NCI-H2029 treated with DMSO at 0.1 percent for 48 hours (cell line): ENCODE results near the gene OLIG1.

Experiments
- DNase-seq: peaks from one replicate; lab custom pipeline; 2025; lab: John Stamatoyannopoulos, UW

OLIG1 gene

DNA sequence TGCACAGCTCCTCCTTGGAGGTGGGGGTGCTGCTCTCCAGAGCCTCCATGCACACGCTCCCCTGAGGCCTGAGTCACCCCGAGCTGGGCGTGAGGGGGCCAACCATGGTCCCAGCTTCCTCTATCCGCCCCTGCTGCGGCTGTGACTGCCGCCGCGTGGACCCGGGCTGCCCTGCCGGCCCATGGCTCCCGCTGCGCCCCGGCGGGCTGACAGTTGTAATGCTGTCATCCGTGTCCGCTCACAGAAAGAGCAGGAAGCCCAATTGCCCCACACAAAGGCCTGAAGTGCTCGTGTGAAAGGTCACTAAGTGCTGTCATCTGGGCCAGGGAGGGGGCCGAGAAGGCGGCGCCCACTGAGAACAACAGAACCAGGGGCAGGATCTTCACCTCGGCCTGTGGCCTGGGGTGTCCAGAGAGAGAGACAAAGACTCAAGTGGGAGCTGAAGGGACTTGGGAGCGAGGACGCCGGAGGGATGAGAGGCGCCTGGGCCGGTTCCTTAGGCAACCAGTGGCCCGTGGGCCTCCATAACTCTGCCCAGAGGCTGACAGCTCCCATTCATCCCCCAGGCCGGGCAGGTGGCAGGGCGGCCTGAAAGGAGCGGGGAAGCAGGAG, 31.5 kb downstream of the OLIG1 start:
- no peak for DNase-seq

DNA sequence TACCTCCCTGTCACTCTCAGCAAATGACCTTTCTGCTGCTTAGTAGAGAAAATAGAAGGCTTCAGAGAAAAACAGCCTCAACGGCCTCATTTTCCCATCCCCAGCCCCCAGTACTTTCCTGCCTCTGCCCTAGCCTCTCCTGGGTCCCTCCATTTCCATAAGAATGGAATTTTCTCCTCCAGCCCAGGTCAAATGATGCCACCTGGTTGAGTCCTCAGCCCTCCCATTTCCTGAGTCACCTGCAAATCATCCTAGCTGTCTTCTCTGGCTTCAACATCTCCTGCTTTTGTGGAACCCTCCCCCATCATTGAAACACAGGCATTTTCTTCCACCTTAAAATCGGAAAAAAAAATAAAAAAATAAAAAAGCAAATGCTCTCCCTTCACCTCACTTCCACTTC, 35.1 kb downstream of the OLIG1 start:
- DNase-seq: no peak

DNA sequence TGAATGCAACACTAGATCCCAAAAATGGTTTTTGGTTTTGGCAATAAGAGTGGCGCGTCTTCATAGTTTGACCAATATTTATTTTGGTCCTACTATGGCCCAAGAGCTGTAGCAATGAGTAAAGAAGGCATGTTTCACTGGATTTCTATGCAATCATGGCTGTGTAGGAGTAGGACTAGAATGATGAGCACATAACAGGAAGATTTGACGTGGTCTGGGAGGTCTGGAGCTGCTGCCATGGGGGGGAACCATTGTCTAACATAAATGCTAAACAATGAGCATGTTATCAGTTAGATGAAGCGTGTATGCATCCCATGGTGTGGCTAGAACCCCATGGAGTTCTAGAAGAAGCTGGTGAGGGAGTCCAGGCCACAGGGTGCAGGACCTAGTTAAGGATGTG, 38.3 kb downstream of the OLIG1 start:
- DNase-seq: no peak

DNA sequence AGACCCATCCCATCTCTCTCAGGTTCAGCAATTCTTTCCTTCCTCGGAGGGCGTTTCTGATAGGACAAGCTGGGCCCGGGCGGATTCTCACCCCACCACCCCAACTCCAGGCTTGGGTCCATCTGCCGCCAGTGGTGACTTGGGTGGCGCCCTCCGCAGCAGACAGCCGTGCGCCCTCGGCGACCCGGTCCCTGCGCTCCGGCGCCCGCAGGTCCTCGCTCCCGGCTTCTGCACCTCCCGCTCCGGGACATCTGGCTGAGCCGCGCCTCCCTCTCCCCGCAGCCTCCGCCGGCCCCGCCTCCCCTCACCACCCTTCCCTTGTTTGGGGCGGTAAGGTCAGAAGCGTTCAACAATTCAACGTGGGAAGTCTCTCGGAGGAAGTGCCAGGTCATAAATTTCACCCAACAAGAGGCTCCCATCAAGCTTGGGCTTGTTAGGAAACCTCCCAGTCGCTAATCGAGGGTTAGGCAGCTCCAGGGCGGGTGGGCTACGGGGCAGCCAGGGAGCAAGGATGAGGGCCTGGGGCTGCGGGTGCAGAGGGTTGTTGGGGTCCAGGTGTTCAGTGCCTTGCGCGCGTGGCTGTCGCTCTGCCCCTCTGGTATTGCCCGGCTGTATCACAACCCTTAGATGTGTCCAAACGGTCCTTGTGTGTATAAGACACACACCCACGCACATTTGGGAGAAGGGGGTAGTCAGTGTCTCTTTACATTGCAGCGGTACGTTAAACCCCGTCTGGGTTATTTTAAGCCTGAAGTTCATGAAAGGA, 39.8 kb downstream of the OLIG1 start:
- DNase-seq: no peak

DNA sequence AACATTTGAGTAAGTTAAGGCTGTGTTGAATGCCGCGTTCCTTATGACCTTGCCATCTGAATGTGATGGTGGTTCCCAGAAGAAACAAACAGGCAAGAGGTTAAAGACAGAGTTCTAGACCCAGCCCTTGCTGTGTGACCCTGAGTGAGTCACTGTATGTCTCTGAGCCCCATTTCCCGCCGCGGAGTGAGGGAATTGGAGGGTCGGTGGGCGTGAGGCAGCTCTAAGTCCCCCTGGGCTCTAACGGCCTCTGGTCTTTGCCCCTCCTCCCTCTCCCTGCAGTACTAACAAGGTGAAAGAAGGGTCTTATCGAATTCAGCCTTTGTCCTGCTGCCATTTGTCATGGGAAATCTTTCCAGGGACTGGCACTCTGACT, 40.4 kb downstream of the OLIG1 start:
- no peak for DNase-seq

DNA sequence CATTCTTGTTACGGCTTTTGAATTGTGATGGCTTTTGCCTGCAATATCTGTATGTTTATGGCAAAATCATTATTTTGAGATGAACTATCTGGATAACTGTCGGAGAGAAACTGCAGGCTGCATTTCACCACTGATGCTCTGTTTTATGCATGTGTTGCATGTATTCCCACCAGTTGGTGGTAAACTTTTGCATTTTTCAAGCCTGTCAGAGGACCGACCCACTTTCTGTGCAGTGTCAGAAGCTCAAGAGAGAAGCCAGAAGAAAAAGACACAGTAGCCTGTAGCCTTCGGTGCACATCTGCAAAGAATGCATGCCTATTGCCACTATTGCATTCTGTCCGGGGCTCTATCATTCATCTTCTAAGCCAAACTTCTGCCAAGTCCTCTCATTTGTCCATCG, 41.6 kb downstream of the OLIG1 start:
- no peak for DNase-seq

DNA sequence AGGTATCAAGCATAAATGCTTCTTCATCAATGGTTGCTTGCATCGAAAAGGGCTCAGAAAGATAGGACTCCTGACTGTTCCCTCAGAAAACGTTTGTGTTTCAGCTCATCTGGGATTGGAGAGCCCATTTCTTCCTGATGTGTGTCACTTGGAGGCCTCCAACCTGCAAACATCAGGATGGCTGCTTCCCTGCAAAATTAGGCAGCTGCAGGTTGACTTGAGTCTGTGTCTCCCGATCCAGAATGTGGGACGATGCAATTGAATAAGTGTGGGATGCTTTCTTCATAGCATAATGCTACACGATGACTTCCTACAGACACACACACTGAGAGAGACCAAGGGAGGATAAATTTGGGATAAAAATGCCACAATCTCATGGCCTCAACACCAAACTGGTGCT, 42.2 kb downstream of the OLIG1 start:
- DNase-seq: no peak

DNA sequence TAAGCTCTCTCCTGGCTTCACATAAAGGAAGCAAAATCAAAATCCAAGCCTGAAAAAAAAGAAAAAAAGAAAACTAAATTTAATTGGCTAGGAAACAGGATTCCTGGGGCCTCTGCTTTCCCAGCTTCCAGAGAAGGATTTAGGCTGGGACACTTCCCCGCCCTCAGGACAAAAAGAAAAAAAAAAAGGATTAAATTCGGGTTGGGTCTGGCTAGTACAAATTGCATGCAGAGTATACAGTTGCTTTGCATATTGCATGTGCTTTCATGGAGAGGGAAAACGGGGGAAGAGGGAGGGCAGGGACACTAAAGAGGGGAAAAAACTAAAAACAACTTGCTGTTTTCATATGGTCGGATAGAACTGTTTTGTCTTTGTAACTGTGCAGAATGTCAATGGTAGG, 42.7 kb downstream of the OLIG1 start:
- no peak for DNase-seq

DNA sequence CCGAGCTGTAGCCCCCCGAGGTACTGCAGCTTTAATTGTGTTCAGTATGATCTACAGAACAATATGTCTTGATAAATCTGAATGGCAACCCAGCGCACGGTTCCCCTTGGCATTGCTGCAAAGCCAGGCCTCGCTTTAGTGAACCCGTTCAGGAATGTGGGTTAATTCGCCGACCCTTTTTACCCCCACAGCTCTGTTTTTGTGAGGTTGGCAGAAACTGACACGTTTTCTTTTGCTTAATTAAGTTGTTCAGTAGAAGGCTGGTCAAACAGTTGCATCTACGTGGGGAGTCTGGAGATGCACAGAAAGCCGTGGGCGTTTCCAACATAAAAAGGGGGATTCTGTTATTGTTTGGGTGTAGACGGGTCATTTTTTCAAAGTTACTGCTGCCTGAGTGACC, 43.2 kb downstream of the OLIG1 start:
- DNase-seq: no peak

DNA sequence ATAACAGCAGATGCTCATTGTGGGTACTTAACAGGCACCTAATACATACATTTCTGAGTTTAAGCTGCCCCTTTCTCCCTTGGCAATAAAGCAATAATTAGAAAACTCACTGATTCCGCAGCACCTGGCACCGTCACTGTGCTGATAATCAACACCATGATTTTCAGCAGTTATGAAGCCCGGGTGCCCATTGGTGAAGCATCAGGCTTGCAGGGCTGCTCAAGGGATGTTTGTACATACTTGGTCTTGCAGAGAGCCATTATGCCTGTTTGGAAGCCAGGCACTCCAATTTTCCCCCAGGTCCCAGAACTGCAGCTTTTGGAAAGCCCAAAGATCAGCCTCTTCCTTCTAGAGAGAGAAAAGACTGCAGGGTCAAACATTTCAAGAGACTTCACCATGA, 44.3 kb downstream of the OLIG1 start:
- no peak for DNase-seq

DNA sequence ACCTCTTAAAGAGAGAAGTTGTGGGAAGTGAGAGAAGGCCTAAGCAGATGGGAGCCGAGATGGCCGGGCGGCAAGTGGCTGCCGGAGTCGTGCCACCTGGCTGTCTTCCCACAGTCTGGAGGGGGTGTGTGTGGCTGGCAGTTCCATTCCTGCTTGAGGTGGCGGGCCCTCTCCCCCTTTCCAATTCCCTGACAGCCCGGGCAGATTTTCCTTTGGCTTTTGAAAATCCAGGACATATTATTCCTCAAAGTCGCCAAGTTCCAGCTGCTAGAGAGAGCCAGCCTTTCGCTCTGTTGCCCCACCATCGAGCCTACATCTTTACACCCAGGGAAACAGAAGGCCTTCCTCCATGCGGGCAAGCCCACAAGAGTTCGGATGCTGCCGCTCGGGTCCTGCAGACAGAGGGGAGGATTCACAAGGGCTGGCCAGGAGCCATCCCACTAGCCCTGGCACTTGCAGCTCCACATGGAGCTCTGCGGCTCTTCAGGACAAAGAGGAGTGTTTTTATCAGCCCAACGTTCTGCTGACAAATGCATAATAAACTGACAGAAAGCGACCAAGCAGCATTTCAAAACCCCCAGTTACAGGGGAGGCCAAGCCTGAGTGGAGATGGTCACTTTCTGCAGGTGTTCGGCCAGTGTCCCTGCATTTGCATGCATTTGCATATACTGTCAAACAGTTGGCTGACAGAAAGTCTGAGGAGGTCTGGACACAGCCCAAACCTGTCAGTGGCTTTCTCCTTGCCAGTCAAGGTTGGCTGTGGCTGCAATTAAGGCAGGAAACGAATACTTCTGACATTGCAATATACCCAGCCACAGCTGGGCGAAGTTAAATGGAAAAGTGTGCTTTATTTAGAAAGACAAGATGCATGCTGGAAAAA, 45.9 kb downstream of the OLIG1 start:
- no peak for DNase-seq

DNA sequence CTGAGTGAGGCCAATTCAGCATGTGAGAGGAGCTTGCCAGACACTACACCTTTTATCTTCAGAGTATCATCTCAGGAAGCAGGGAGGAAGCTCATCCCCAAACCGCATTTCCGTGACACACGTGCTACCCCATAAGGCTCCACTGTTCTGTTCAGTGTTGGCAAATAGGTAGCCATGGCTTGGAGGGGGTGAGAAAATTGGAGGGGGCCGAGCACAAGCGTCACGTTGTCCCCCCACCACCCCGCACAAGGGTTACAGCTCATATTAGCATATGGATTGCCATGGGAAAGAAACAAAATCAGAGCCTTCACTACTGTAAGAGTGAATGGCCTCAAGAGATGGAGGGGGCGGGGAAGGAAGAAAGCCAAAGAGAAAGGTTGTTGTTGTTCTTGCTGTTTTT, 46.7 kb downstream of the OLIG1 start:
- no peak for DNase-seq

DNA sequence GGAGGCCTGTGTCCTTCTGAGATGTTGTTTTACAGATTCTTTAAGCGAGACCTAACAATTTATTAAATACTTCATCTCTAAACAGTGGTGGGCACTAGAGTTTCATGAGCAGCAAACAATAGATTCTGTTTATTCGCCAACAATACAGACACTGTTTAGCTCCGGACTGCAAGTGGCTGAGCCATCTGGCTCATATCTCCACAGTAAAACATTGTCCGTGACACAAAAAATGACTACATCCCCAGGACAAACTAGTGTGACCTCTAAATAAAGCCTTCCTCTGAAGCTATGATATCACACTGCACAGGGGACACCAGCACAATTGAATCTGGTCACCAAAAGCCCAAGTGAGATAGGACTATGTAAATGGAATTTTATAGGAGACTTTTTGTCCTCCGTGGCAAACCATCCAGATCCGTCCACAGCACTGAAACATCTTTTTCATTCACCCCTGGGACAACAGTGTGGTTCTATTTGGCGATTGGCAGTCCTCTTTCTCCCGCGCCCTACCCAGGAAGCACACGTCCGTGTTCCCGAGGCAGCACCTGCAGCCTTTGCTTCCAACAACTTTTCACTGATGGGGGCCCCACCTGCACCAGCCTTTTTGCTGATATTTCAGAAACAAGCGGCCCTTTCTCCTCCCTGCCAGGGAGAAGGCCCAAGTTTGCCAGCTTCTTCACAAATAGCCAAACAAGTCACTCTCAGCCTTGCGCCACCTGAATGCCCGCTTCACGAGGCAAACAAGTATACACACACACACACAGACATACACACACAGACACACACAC, 47.4 kb downstream of the OLIG1 start:
- DNase-seq: no peak
